ENCODE data around the gene CAMK1D. TPM values are rescaled to one million over a fixed set of nuclear protein-coding genes. Genes with fewer than 3 reads are reported as not detected.
A peak's percentile ranks its signal among the peaks of the same experiment; 100 is the strongest.

The CAMK1D gene
- total RNA-seq, 1 donor: 11.2 TPM

DNA sequence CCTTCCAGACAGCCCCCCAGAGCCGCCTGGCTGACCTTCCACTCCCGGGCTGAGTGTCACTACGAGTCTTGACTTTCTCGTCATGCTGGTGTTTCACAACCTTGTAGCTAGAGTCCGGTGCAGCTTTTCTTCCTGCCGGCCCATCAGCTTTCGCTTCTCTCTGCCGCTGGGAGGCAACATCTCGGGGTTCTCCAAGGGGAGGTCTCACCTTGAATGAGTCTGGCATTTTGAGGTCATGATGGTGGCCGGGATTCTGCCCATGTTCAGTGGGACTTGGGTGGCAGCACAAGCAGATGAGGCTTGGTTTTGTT is 285.2 kb downstream of the CAMK1D start:
- TF ChIP-seq, protein P1, sequence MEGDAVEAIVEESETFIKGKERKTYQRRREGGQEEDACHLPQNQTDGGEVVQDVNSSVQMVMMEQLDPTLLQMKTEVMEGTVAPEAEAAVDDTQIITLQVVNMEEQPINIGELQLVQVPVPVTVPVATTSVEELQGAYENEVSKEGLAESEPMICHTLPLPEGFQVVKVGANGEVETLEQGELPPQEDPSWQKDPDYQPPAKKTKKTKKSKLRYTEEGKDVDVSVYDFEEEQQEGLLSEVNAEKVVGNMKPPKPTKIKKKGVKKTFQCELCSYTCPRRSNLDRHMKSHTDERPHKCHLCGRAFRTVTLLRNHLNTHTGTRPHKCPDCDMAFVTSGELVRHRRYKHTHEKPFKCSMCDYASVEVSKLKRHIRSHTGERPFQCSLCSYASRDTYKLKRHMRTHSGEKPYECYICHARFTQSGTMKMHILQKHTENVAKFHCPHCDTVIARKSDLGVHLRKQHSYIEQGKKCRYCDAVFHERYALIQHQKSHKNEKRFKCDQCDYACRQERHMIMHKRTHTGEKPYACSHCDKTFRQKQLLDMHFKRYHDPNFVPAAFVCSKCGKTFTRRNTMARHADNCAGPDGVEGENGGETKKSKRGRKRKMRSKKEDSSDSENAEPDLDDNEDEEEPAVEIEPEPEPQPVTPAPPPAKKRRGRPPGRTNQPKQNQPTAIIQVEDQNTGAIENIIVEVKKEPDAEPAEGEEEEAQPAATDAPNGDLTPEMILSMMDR (IDR thresholded peaks at IDR 0.05; ENCODE audit: extremely low read depth, low read depth, low read length): no peak
- no peaks in the 10 kb centered on the region for H3K9me3 ChIP-seq (ENCODE audit: low read depth, low read length)
- no peaks in the 10 kb centered on the region for H3K36me3 ChIP-seq (ENCODE audit: insufficient read depth, low read length)
- no peaks in the 10 kb centered on the region for H3K4me1 ChIP-seq (ENCODE audit: insufficient read depth, low read length)
- no peaks in the 10 kb centered on the region for H3K79me2 ChIP-seq (ENCODE audit: insufficient read depth, low read length)
- DNase-seq (ENCODE audit: insufficient read length, low spot score, missing footprints): peak; percentile 58
- H3K4me3 ChIP-seq (ENCODE audit: insufficient read depth, low read length): no peak overlapping the region
- no peaks in the 10 kb centered on the region for H3K27me3 ChIP-seq (ENCODE audit: insufficient read depth, low read length)
- no peak overlapping the region for H3K27ac ChIP-seq (ENCODE audit: low read depth, low read length)
- no peaks in the 10 kb centered on the region for H4K20me1 ChIP-seq (ENCODE audit: insufficient read depth, low read length)
- no peak overlapping the region for H2AFZ ChIP-seq (ENCODE audit: low read length)
- no peak overlapping the region for H3K4me2 ChIP-seq (ENCODE audit: insufficient read depth, low read length)

DNA sequence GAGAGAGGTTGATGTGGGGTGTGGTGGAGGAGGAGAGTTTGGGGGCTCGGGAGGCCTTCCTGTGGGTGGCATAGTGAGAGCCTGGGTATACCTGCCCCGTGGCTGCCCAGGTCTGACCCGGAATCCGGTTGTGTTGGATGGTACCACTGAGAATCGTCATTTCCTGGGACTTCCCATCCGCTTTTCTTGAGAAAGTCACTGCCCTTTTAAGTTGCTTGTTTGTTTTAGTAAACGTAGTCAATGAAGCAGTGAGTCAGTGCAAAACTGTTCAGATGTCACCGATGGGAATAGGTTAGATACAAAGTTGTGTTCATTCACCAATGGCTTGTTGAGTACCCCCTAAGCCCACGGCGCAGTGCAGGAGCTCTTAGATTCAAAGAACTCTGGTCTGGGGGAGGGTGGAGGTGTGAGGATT is 285.8 kb downstream of the CAMK1D start:
- Histone ChIP-seq H3K9me3 (ENCODE audit: low read depth, low read length) (no peaks in the 10 kb centered on the region), H3K27me3 (ENCODE audit: insufficient read depth, low read length) (no peaks in the 10 kb centered on the region)
- peak; percentile 32 for DNase-seq (ENCODE audit: insufficient read length, low spot score, missing footprints)

GRCh38 chr10:12636571-12636970 is 287.2 kb downstream of the CAMK1D start:
- Histone ChIP-seq H3K79me2 (ENCODE audit: insufficient read depth, low read length) (no peaks in the 10 kb centered on the region), H2AFZ (ENCODE audit: low read length) (no peak overlapping the region), H3K4me1 (ENCODE audit: insufficient read depth, low read length) (no peaks in the 10 kb centered on the region), H3K36me3 (ENCODE audit: insufficient read depth, low read length) (no peaks in the 10 kb centered on the region), H3K4me2 (ENCODE audit: insufficient read depth, low read length) (no peak overlapping the region), H3K4me3 (ENCODE audit: insufficient read depth, low read length) (no peak overlapping the region), H3K9me3 (ENCODE audit: low read depth, low read length) (no peaks in the 10 kb centered on the region), H3K27ac (ENCODE audit: low read depth, low read length) (no peak overlapping the region), H3K27me3 (ENCODE audit: insufficient read depth, low read length) (no peaks in the 10 kb centered on the region), H4K20me1 (ENCODE audit: insufficient read depth, low read length) (no peaks in the 10 kb centered on the region)
- no peak for DNase-seq (ENCODE audit: insufficient read length, low spot score, missing footprints)
- TF ChIP-seq, protein P1 (IDR thresholded peaks at IDR 0.05; ENCODE audit: extremely low read depth, low read depth, low read length): no peak

More for the DNA sequence above, 285.8 kb downstream of the CAMK1D start:
- TF ChIP-seq, protein P1 (IDR thresholded peaks at IDR 0.05; ENCODE audit: extremely low read depth, low read depth, low read length): no peak
- Histone ChIP-seq H2AFZ (ENCODE audit: low read length) (no peak overlapping the region), H3K36me3 (ENCODE audit: insufficient read depth, low read length) (no peaks in the 10 kb centered on the region), H3K4me2 (ENCODE audit: insufficient read depth, low read length) (no peak overlapping the region), H3K4me1 (ENCODE audit: insufficient read depth, low read length) (no peaks in the 10 kb centered on the region), H3K4me3 (ENCODE audit: insufficient read depth, low read length) (no peak overlapping the region), H3K27ac (ENCODE audit: low read depth, low read length) (no peak overlapping the region), H3K79me2 (ENCODE audit: insufficient read depth, low read length) (no peaks in the 10 kb centered on the region), H4K20me1 (ENCODE audit: insufficient read depth, low read length) (no peaks in the 10 kb centered on the region)

GRCh38 chr10:12637649-12638048 is 288.3 kb downstream of the CAMK1D start:
- H3K9me3 ChIP-seq (ENCODE audit: low read depth, low read length): no peaks in the 10 kb centered on the region
- no peaks in the 10 kb centered on the region for H3K79me2 ChIP-seq (ENCODE audit: insufficient read depth, low read length)
- no peak overlapping the region for H3K27ac ChIP-seq (ENCODE audit: low read depth, low read length)
- no peak overlapping the region for H3K4me2 ChIP-seq (ENCODE audit: insufficient read depth, low read length)
- TF ChIP-seq, protein P1 (IDR thresholded peaks at IDR 0.05; ENCODE audit: extremely low read depth, low read depth, low read length): no peak
- H3K36me3 ChIP-seq (ENCODE audit: insufficient read depth, low read length): no peaks in the 10 kb centered on the region
- H3K4me1 ChIP-seq (ENCODE audit: insufficient read depth, low read length): no peaks in the 10 kb centered on the region
- H2AFZ ChIP-seq (ENCODE audit: low read length): no peak overlapping the region
- DNase-seq (ENCODE audit: insufficient read length, low spot score, missing footprints): no peak
- no peaks in the 10 kb centered on the region for H3K27me3 ChIP-seq (ENCODE audit: insufficient read depth, low read length)
- no peak overlapping the region for H3K4me3 ChIP-seq (ENCODE audit: insufficient read depth, low read length)
- H4K20me1 ChIP-seq (ENCODE audit: insufficient read depth, low read length): no peaks in the 10 kb centered on the region

All from osteoblast (primary cell).